Epithelial cell of umbilical artery (primary cell): ENCODE data around the gene LSM8. TPM values are rescaled to one million over a fixed set of nuclear protein-coding genes. Genes with fewer than 3 reads are reported as not detected.

Experiments used
- total RNA-seq: library from RNA; depleted of rRNA; stranded (reverse); fragments of >200 nt; gene quantifications from 2 replicates; pipeline ENCODE4 v1.2.3, GENCODE V29; 2014

The LSM8 gene
- 36.8 and 52.9 TPM in 2 replicates for total RNA-seq

GRCh38 chr7:118183786-118184564, at the start of gene LSM8:
Gene LSM8, plus strand, starts transcription at chr7:118184164. Its CDS starts 60 bp downstream, at chr7:118184224.

GRCh38 chr7:118224521-118224920, 40.6 kb downstream of the LSM8 start, which contains the start of gene ANKRD7:
Gene ANKRD7, plus strand, starts transcription at chr7:118224704. Its CDS starts 127 bp downstream, at chr7:118224831.

Other genes with a start within 250 kb of the LSM8 start
- 0.97 and 2.0 TPM in 2 replicates for gene ANKRD7, start 40.5 kb downstream of the LSM8 start, total RNA-seq